Measurements from ENCODE around the gene MLKL. TPM values are rescaled to one million over a fixed set of nuclear protein-coding genes. Genes with fewer than 3 reads are reported as not detected.
A peak's percentile ranks its signal among the peaks of the same experiment; 100 is the strongest.

MLKL gene
- total and polyA plus RNA-seq, 2 of the 13 experiments (the other 11 are each of a cell fraction or from before 2014, with no cell fraction given): 6.4 to 10.7 TPM

- TF ChIP-seq HDAC1 (CRISPR knock-in tag; IDR thresholded peaks at IDR 0.05) (peak; percentile 91), NR2F1 (CRISPR knock-in tag; IDR thresholded peaks at IDR 0.05) (no peak), ZNF790 (CRISPR knock-in tag; IDR thresholded peaks at IDR 0.05; ENCODE audit: borderline replicate concordance) (peak; percentile 57; the same call in 1 of the 2 replicates), KDM5A (IDR thresholded peaks at IDR 0.05; ENCODE audit: borderline replicate concordance, low read length) (peak; percentile 24; the same call in 1 of the 2 replicates), ZGPAT (CRISPR knock-in tag; IDR thresholded peaks at IDR 0.05) (peak; percentile 90; the same call in 1 of the 2 replicates), ZNF563 (CRISPR knock-in tag; IDR thresholded peaks at IDR 0.05) (peak; percentile 90; the same call in 1 of the 2 replicates), SP2 (CRISPR knock-in tag; IDR thresholded peaks at IDR 0.05) (no peak), ZFP62 (CRISPR knock-in tag; IDR thresholded peaks at IDR 0.05) (no peak), FOXK1 (CRISPR knock-in tag; IDR thresholded peaks at IDR 0.05; ENCODE audit: borderline replicate concordance, low read depth) (peak; percentile 53; the same call in 1 of the 2 replicates), ZNF687 (CRISPR knock-in tag; IDR thresholded peaks at IDR 0.05) (peak; percentile 99), HCFC1 (IDR thresholded peaks at IDR 0.05; ENCODE audit: low read depth, low read length) (no peak), ZNF431 (CRISPR knock-in tag; IDR thresholded peaks at IDR 0.05; ENCODE audit: borderline replicate concordance, low read depth) (no peak), ZNF160 (CRISPR knock-in tag; IDR thresholded peaks at IDR 0.05) (no peak; the same call in 1 of the 2 replicates), ZNF674 (CRISPR knock-in tag; IDR thresholded peaks at IDR 0.05; ENCODE audit: low read depth) (no peak), ARID3A (IDR thresholded peaks at IDR 0.05; ENCODE audit: low read depth, low read length) (no peak), SAFB2 (CRISPR knock-in tag; IDR thresholded peaks at IDR 0.05; ENCODE audit: borderline replicate concordance, low read depth) (no peak), ESRRA (CRISPR knock-in tag; IDR thresholded peaks at IDR 0.05; ENCODE audit: low read depth) (peak; percentile 34), ZNF570 (CRISPR knock-in tag; IDR thresholded peaks at IDR 0.05; ENCODE audit: borderline replicate concordance) (no peak), ZNF260 (CRISPR knock-in tag; IDR thresholded peaks at IDR 0.05; ENCODE audit: borderline replicate concordance, low read depth) (peak; percentile 78; the same call in 1 of the 2 replicates), TEAD3 (CRISPR knock-in tag; optimal IDR thresholded peaks at IDR 0.05; ENCODE audit: borderline replicate concordance) (peak; percentile 6)
Observed at GRCh38 chr16:74700438-74701225, at the start of gene MLKL (continued).

All from HepG2 (cell line).